PC-9 (cell line): Measurements from ENCODE around the gene NUBP2.

ENCODE experiments used
- CTCF ChIP-seq: fragments of 200-600 bp; sonication (generic); conservative IDR thresholded peaks from 2 replicates; pipeline ENCODE4 v1.6.1; 2017; ENCODE audit warnings: mixed run types, antibody characterized with exemption, mild to moderate bottlenecking, moderate library complexity
- EZH2 ChIP-seq: fragments of 200-600 bp; sonication (generic); IDR thresholded peaks from 2 replicates; pipeline ENCODE4 v1.8.0; 2017; ENCODE audit warnings: antibody characterized with exemption, low read depth

- no peak for TF ChIP-seq CTCF
- TF ChIP-seq EZH2 = no peak
Measured at GRCh38 chr16:1769402-1770300, 13.1 kb upstream of the NUBP2 start.
